NCI-H510A (cell line): ENCODE data around the gene FAM219A.

Experiments used
- DNase-seq: peaks from one replicate; lab custom pipeline; 2025; lab: John Stamatoyannopoulos, UW

Gene FAM219A

DNA sequence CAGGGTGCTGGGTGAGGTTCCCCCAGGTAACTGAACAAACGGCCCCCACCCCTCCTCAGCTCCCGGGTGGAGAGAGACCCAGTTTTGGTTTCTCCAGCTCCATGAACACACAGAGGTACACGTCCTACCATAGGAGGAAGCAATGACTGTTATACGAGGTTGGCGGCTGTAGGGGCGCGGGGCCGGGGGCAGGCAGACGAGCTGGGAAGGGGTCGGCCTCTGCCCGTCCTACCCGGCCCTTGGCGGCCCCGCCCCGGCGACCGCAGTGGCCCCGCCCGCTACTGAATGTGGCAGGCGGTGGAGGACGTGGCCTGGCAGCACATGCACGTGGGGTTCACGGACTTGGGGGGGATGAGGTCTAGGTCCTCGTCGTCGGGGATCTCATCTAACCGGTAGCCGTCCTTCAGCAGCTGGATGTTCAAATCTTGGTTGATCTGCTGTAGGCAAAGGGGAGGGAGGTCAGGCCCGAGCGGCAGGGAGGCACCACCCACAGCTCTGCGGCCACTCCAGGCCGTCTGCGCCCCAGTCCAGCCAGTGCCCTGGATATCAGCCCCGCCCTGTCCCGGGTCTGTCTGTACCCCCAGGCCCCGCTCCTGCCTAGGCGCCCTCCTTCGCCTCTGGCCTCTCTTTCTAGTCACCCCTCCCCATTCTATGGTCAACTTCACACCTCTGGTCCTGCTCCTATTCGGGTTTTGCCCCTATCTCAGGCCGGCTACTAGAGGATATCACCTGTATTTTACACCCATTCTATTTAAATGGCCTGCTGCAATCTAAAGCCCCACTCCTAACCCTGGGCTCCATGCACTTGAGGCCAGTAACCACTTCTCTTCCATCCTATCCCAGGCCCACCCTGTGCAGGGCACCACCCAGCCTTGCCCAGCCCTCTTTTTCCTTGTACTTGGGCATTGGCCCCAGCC lies 57.4 kb downstream of the FAM219A start:
- DNase-seq = no peak

DNA sequence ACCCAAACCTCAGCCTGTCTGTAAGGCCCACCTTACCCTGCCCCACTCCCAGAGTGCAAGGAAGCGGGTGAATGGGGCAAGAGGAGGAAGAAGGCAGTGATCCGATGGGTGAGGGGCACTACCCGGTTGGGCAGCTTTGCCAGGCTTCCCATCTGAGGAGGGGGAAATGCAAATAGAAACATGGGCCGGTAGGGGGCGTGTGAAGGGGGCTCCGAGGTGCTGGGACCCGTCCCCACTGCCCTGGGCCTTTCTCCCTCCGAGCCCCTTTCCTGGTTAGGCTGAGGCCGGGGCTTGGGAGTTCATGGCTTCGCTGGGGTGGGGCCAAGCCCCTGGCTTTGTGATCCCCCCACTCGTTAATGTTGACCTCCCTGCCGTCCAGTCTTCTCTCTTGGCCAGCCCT lies 58.1 kb downstream of the FAM219A start:
- no peak for DNase-seq

DNA sequence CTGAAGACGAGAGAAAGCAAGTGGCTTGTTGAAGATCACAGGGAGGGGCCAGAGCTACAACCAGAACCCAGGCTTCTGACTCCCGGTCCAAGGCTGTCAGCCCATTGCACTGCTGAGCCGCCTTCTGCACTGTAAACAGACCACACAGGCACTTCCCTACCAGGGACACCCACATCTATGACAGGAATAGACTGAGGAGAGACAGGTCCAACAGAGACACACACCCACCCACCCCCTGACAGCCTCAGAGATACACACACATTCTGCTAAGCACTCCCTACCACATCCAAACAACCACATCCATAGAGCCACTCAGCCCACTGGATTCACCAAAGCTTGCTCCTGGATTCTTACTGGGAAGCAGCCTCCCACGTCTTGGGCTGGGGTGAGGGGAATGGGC lies 58.6 kb downstream of the FAM219A start:
- DNase-seq = no peak

DNA sequence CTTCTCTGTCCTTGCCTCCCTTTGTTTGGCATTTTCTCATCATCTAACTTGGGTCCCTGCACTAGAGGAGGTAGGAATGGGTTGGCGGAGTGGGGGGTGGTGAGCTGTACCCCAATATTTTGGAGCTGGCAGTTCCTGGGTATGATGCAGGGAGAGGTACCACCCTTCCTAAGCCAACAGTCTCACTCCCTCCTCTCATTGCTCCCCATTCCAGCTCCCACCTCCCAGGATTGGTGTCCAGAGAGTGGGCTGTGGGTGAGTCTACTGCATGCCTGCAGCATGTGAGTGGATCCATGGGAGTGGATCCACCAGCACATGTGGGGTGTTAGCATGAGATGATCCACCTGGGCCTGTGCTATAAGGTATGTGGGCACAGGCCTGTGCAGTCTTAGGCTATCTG lies 59.5 kb downstream of the FAM219A start:
- no peak for DNase-seq

- DNase-seq = no peak
These were observed 61.8 kb downstream of the FAM219A start for GRCh38 chr9:34396276-34397214.

DNA sequence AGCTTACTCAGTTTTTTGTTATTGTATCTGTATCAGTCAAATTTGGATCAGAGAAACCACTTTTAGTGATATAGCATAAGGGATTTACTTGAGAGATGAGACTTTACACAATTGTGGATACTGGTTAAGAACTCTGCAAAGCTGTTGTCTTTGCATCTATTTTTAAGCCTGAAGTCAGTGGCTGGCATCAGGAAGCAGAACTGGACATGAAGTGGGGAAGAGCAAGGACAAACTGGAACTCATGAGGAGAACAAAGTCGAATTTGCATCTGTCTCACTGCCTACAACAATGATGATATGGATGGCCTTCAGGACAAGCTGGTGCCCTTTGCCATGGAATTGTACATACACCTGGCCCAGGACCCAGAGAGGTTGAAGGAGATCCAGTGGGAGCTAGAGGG lies 65.9 kb downstream of the FAM219A start:
- no peak for DNase-seq

GRCh38 chr9:34387239-34387638 lies 71.1 kb downstream of the FAM219A start:
- no peak for DNase-seq

DNA sequence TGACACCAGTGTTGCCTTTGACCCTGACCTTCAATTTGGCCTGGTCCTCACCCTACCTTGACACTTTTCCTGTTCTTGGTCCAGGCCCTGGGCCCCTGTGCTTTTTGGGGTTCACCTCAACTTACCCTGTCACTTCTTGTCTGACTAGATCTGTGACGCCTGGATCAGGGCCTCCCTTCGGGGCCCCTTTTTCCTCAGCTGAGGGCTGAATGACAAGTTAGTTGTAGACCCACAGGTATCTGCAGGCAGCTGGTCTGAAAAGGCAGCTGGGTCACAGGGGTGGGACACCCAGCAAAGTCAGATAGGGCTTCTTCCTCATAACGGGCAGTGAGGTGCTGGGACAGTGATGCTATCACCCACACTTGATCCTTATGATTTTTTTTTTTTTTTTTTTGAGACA lies 71.7 kb downstream of the FAM219A start:
- no peak for DNase-seq

DNA sequence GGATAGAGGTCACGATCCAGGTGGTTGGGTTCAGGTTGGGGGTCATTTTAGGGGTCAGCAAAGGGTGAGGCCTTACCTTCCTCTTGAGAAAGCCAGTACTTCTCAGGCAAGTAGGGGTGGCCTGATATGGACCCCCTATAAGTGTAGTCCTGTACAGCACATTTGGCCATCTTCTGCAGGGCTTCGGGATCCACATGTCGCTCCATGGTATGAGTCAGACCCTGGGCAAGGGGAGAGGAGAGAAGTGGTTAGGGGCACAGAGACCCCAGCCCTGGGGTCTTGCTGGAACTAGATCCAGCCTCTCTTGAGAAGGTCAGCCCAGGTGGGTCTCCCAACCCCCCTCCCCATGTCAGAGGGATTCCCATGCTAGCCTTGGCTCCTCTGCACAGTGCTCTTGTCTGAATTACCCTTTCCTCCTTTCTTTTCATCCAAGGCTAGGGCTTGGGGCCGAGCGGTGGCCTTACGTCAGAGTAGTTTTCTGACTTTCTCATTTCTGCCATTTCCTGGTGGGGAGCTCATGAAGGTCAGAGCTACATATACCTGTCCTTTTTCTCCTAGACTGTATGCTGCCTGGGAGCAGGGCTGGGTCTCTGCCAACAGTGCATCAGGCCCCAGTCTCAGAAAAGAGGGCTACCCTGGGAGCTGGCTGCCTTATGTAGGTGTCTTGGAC lies 72.7 kb downstream of the FAM219A start:
- no peak for DNase-seq

GRCh38 chr9:34384368-34385165 lies 73.8 kb downstream of the FAM219A start:
- no peak for DNase-seq

DNA sequence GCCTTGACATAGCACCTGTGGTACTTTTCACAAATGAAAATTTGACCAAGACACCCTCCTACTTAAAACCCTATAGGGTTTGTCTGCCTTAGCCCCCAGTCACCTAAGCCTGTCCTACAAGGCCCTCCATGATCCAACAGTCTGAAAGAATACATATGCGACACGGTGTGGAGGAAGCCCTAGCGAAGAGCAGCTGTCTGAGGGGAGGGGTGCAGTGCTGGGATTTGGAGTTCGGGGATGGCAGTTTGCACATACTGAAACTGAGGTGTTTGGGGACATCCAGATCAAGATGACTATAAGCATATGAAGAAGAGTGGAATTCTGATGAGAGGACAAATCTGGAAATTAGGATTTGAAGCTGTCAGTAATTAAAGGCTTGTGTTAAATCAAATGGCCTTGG lies 74.5 kb downstream of the FAM219A start:
- no peak for DNase-seq

DNA sequence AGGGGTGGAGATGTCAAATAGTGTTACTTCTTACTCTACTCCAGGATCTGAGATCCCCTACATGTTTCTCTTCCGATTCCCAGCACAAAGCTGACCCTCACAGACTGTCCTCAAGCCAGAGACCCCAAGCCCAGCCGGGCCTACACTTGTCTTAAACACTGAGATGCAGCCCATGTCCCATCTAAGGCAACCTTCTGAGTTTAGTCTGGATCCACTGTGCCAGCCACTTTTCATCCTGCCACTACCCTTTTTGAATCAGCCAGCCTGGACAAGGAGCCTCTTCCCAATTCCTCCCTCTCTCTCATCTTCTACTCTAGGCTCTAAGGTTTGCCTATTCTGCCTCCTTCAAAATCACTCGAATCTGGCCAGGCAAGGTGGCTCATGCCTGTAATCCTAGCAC lies 75.5 kb downstream of the FAM219A start:
- DNase-seq = no peak

- DNase-seq = no peak
These were observed 76.3 kb downstream of the FAM219A start for GRCh38 chr9:34382054-34382453.

GRCh38 chr9:34381323-34381722 lies 77.0 kb downstream of the FAM219A start:
- DNase-seq = peak; percentile 22

- peak; percentile 50 for DNase-seq
These were observed 77.7 kb downstream of the FAM219A start for GRCh38 chr9:34380511-34381315.

DNA sequence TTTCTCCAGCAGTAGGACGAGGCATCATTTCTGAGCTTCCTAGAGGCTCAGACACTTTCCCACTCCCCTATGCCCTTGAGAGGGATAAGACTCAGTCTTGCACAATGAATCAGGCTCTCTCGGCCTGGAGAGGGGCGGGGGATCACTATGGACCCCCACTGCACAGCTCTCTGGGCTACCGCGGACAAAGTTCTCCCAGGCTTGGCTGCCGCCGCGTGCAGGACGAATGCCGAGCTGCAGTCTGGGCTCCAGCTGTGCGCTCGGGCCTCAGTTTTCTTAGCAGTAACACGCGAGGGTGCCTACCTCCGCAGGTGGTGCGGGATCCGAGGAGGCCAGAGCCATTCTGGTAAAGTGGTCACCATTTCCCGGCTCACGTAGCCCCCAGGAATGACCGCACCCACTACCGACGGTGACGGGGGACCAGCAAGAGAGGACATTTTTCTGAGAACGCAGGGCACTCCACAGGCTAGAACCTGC lies 78.3 kb downstream of the FAM219A start:
- no peak for DNase-seq

- DNase-seq = peak; percentile 47
These were observed 78.9 kb downstream of the FAM219A start for GRCh38 chr9:34379334-34380033.

GRCh38 chr9:34378376-34379060 lies 79.9 kb downstream of the FAM219A start:
- DNase-seq = no peak

DNA sequence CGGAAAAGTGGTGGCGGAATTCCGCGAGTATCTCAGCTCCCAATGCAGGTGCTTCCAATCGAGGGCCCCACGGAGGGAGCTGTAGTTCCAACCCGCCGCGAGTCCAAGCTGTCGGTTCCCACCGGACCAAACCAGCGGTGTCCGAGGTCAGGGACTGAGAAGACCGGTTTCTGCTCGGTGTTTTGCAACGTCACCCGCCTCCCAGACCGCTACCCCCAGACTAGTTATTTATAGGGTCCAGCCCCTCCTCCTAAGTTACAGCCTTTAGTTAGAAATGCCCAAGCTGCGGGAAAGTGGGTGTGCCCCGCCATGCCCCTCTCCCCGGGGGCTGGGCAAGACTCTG lies 81.0 kb downstream of the FAM219A start:
- DNase-seq = no peak
